IPS DF 4.7 (cell line): ENCODE measurements around the gene DZIP1L.
"Not testable (repeated sequence)": the region's sequence is repeated elsewhere in the genome, so short reads cannot be mapped to it uniquely, and the experiment has no call there.

Experiments
- DNase-seq: peaks from one replicate; pipeline ENCODE4 v3.0.0-alpha.2; 2013; ENCODE audit warnings: low spot score; ENCODE audit errors: extremely low read depth

Gene DZIP1L

GRCh38 chr3:138118612-138119422 lies 3.4 kb upstream of the DZIP1L start:
- peak; percentile 88 for DNase-seq

- DNase-seq = no peak
Observed at GRCh38 chr3:138114431-138114918, 933 bp downstream of the DZIP1L start.

GRCh38 chr3:138113326-138113725 lies 2.1 kb downstream of the DZIP1L start:
- DNase-seq = no peak

GRCh38 chr3:138112362-138112761 lies 3.0 kb downstream of the DZIP1L start:
- no peak for DNase-seq

- DNase-seq = no peak
Observed at GRCh38 chr3:138105598-138105997, 9.8 kb downstream of the DZIP1L start.

GRCh38 chr3:138103466-138103865 lies 11.9 kb downstream of the DZIP1L start:
- no peak for DNase-seq

GRCh38 chr3:138101351-138101940 lies 14.0 kb downstream of the DZIP1L start:
- not testable (repeated sequence) for DNase-seq

GRCh38 chr3:138099417-138099816 lies 16.0 kb downstream of the DZIP1L start:
- DNase-seq = no peak

- no peak for DNase-seq
Observed at GRCh38 chr3:138097192-138098172, 17.9 kb downstream of the DZIP1L start.

- no peak for DNase-seq
Observed at GRCh38 chr3:138093721-138094120, 21.7 kb downstream of the DZIP1L start.

GRCh38 chr3:138092023-138092422 lies 23.4 kb downstream of the DZIP1L start:
- DNase-seq = no peak

- DNase-seq = no peak
Observed at GRCh38 chr3:138089091-138089490, 26.3 kb downstream of the DZIP1L start.

- not testable (repeated sequence) for DNase-seq
Observed at GRCh38 chr3:138085745-138086144, 29.7 kb downstream of the DZIP1L start.

- no peak for DNase-seq
Observed at GRCh38 chr3:138084196-138084595, 31.2 kb downstream of the DZIP1L start.

GRCh38 chr3:138082992-138083386 lies 32.4 kb downstream of the DZIP1L start:
- no peak for DNase-seq

GRCh38 chr3:138082085-138082991 lies 33.1 kb downstream of the DZIP1L start:
- no peak for DNase-seq

GRCh38 chr3:138081371-138082084 lies 33.9 kb downstream of the DZIP1L start:
- DNase-seq = no peak

GRCh38 chr3:138079901-138080300 lies 35.5 kb downstream of the DZIP1L start:
- no peak for DNase-seq

- no peak for DNase-seq
Observed at GRCh38 chr3:138078901-138079344, 36.5 kb downstream of the DZIP1L start.

GRCh38 chr3:138078096-138078495 lies 37.3 kb downstream of the DZIP1L start:
- no peak for DNase-seq
